HepG2 (cell line): ENCODE results near the gene SND1. TPM values are rescaled to one million over a fixed set of nuclear protein-coding genes. Genes with fewer than 3 reads are reported as not detected.

Experiments used
- ATAC-seq: fragments of 200-7000 bp; cut with Tn5 transposase; 3 replicates; pipeline ENCODE4 v1.9.1; 2020; ENCODE audit warnings: mild to moderate bottlenecking, moderate library complexity
- BruUV-seq: library from RNA; stranded (reverse); fragments of 400-500 nt; replicated peaks from 2 replicates; lab custom pipeline; 2021; lab: Mats Ljungman, UMichigan
- CTCF ChIA-PET: fragments of 300-600 bp; formaldehyde crosslinking; extraction: SDS; loops from one replicate; lab custom pipeline; 2021; ENCODE audit warnings: low total read pairs, inconsistent platforms, low intra/inter-chr PET ratio; lab: Yijun Ruan, JAX
- POLR2A ChIA-PET: fragments of 350-600 bp; sonication (Branson Sonifier 250); formaldehyde crosslinking; loops from one replicate; lab custom pipeline; 2020; ENCODE audit warnings: antibody characterized with exemption, inconsistent platforms; lab: Yijun Ruan, JAX
- DNase-seq: peaks from one replicate; pipeline ENCODE4 v3.0.0-alpha.2; 2015; ENCODE audit warnings: low spot score
- FAIRE-seq: peaks from 3 replicates; lab custom pipeline; 2011; peaks lifted over from hg19 to GRCh38; lab: Jason Lieb, UNC
- H2AFZ ChIP-seq: one replicate; pipeline ENCODE4 v1.6.1; 2011; ENCODE audit warnings: low read length, inconsistent platforms
- H3K27ac ChIP-seq: fragments of 300-600 bp; 3 replicates; pipeline ENCODE4 v1.8.0; 2011; ENCODE audit warnings: mixed run types, mild to moderate bottlenecking, mixed read lengths, low read length, inconsistent platforms; ENCODE audit not compliant: insufficient read depth; ENCODE audit errors: extremely low read length
- H3K27me3 ChIP-seq, 2 experiments: fragments of 200-600 bp in 1 of 2; 2 replicates in 1 of 2; 3 replicates in 1 of 2; pipeline versions ENCODE4 v1.6.0 to v1.8.0; 2011; ENCODE audit warnings: low read length in 2 of 2, mild to moderate bottlenecking in 2 of 2, moderate library complexity in 2 of 2, inconsistent platforms in 1 of 2; ENCODE audit not compliant: insufficient read depth in 2 of 2, control insufficient read depth in 1 of 2
- H3K36me3 ChIP-seq, 2 experiments: fragments of 200-600 bp in 1 of 2; replicated peaks in 1 of 2; 2 replicates in 1 of 2; 3 replicates in 1 of 2; pipeline versions ENCODE4 v1.5.1 to v1.8.0; 2011; ENCODE audit warnings: low read length in 2 of 2, inconsistent platforms in 1 of 2; ENCODE audit not compliant: insufficient read depth in 2 of 2, control insufficient read depth in 1 of 2
- H3K4me1 ChIP-seq: 2 replicates; pipeline ENCODE4 v1.5.1; 2012; ENCODE audit warnings: low read length, inconsistent platforms; ENCODE audit not compliant: insufficient read depth
- H3K4me2 ChIP-seq: 2 replicates; pipeline ENCODE4 v1.6.0; 2011; ENCODE audit warnings: low read depth, low read length, inconsistent platforms
- H3K4me3 ChIP-seq, 3 experiments: fragments of 200-600 bp in 1 of 3; sonication (generic), shearing (Covaris generic) in 1 of 3; replicated peaks in 1 of 3; 2 replicates each; pipeline ENCODE4 v1.5.1; 2011 to 2016; ENCODE audit warnings: low read length in 3 of 3, inconsistent platforms in 2 of 3, low read depth in 2 of 3, mild to moderate bottlenecking in 2 of 3, control low read depth in 1 of 3, mixed read lengths in 1 of 3; ENCODE audit not compliant: insufficient read depth in 1 of 3
- H3K79me2 ChIP-seq: one replicate; pipeline ENCODE4 v1.6.1; 2011; ENCODE audit warnings: low read length, inconsistent platforms; ENCODE audit not compliant: insufficient read depth
- H3K9ac ChIP-seq: 2 replicates; pipeline ENCODE4 v1.6.0; 2011; ENCODE audit warnings: mild to moderate bottlenecking, low read depth, low read length, inconsistent platforms; ENCODE audit not compliant: insufficient read depth
- H3K9me3 ChIP-seq: 2 replicates; pipeline ENCODE4 v1.5.1; 2012; ENCODE audit warnings: mild to moderate bottlenecking, low read length
- H4K20me1 ChIP-seq: 2 replicates; pipeline ENCODE4 v1.6.0; 2011; ENCODE audit warnings: inconsistent platforms, mild to moderate bottlenecking, low read length, moderate library complexity; ENCODE audit not compliant: insufficient read depth
- AGO2 ChIP-seq: fragments of 200-400 bp; formaldehyde crosslinking; optimal IDR thresholded peaks from 2 replicates; pipeline ENCODE3; 2017; ENCODE audit warnings: mild to moderate bottlenecking, low read depth, low read length, moderate library complexity
- NR2C2 ChIP-seq: sonication (generic); formaldehyde crosslinking; IDR thresholded peaks from 2 replicates; pipeline ENCODE4 v1.4.0; 2020; ENCODE audit warnings: missing genetic modification reagents, mild to moderate bottlenecking, moderate library complexity, borderline replicate concordance
- SAP130 ChIP-seq: IDR thresholded peaks from 2 replicates; pipeline ENCODE4 v1.6.1; 2016; ENCODE audit warnings: low read depth
- ZC3H4 ChIP-seq: sonication (generic); formaldehyde crosslinking; IDR thresholded peaks from 2 replicates; pipeline ENCODE4 v1.4.0; 2020; ENCODE audit warnings: missing genetic modification reagents, borderline replicate concordance
- WGBS: methylation state at CpG from one replicate; pipeline ENCODE4 v1.1.6; 2017; ENCODE audit warnings: low lambda C conversion rate; 5-methylcytosine and 5-hydroxymethylcytosine counted together
- in situ Hi-C: cut with HindIII; loops from 2 replicates; pipeline ENCODE4 v1.10.0; 2017; ENCODE audit warnings: low pct_unique_long_range_greater_than_20kb; ENCODE audit not compliant: extremely low pct_ligation_motif_present
- intact Hi-C: fragments of 100-400 bp; cut with micrococcal nuclease; formaldehyde crosslinking; loops from one replicate; pipeline ENCODE4 v1.10.0; 2022; ENCODE audit not compliant: unreplicated experiment
- polyA plus RNA-seq, 8 experiments: library from polyadenylated mRNA; depleted of rRNA in 3 of 8; stranded (reverse) in 7 of 8; unstranded in 1 of 8; fragments of >200 nt; fragmentation: Illumina TruSeq in 4 of 8; extraction: Trizol in 4 of 8; gene quantifications; 2 replicates each; pipeline versions ENCODE4 v1.2.1 to v1.2.3, GENCODE V29; 2011 to 2016; ENCODE audit warnings: low read depth in 4 of 8, missing spikeins in 1 of 8, mixed read lengths in 1 of 8; ENCODE audit not compliant: insufficient read depth in 1 of 8
- total RNA-seq, 5 experiments: library from RNA; depleted of rRNA; stranded (reverse); fragments of >200 nt; fragmentation: Illumina TruSeq; extraction: Trizol; gene quantifications; 2 replicates each; pipeline ENCODE4 v1.2.3, GENCODE V29; 2016; ENCODE audit warnings: low read depth in 1 of 5
- TF ChIP-seq, protein P1 (sequence below): sonication (generic); formaldehyde crosslinking; IDR thresholded peaks from 2 replicates; pipeline ENCODE4 v1.5.1; 2020; ENCODE audit warnings: mild to moderate bottlenecking, missing genetic modification reagents, moderate library complexity
- TF ChIP-seq, protein P2 (sequence below): fragments of 450-650 bp; IDR thresholded peaks from 2 replicates; pipeline ENCODE4 v1.6.1; 2017

SND1 gene
- total and polyA plus RNA-seq, 2 of the 13 experiments (the other 11 are each of a cell fraction or from before 2014, with no cell fraction given): 110 to 182 TPM

DNA sequence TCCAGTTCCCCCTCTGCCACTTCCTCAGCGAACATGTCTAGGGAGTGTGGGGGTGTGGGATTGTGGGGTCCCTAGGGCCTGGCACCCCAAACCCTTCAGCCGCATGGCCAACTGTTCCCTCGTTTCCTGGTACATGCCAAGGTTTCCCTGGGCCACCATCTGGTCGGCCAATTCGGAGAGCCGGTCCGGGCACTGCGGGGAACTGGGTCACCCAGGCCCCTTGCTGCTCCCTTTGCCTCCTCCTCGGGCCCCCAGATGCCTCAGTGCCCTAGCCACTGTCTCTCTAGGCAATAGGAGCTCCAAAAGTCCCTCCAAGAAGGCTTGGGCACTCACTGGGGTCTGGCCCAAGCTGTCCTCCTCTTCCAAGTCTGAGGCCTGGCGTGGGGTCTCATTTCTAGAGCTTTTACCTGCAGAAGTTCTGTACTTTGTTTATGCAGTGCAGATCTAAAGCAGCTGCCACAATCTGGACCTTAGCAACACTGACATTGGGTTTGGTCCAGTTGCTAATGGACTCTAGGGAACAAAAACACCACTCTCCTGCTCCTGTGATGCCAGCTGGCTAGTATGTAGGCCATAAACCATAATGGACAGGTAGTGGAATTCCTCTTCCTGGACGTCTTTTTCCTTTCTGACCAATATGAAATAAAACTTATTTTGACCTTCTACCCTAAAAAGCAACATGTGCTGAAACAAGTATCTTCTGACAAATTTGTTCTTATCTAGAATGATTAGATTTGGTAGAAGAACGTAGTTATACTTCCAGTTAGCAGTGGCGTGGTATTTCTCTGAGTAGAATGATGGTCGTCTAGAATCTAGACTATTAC, 206.3 kb downstream of the SND1 start:
- Histone ChIP-seq H3K27ac (no peak overlapping the region), H3K9me3 (no peaks in the 10 kb centered on the region), H3K36me3 (peaks cover 7 to 44% of the 10 kb centered on the region in 2 experiments; a peak in 4 of 5 replicates), H3K9ac (no peak overlapping the region), H4K20me1 (no peaks in the 10 kb centered on the region), H3K4me2 (no peak overlapping the region), H3K27me3 (no peaks in the 10 kb centered on the region), H3K4me1 (no peaks in the 10 kb centered on the region), H3K79me2 (peaks cover 2% of the 10 kb centered on the region), H3K4me3 (no peak overlapping the region), H2AFZ (no peak overlapping the region)
- ATAC-seq (no peak), DNase-seq (no peak), FAIRE-seq (no peak)
- BruUV-seq: no TSS peak
- ChIA-PET POLR2A (no interaction called here), CTCF (no interaction called here)
- in situ Hi-C loops (no loop called here), intact Hi-C loops (no loop called here)
- over 99% methylated on average over 12 of the region's 14 CpGs for WGBS
- TF ChIP-seq ZC3H4 (CRISPR knock-in tag) (no peak), NR2C2 (CRISPR knock-in tag) (no peak), AGO2 (peak; percentile 46), SAP130 (no peak)
- TF ChIP-seq, protein P1, sequence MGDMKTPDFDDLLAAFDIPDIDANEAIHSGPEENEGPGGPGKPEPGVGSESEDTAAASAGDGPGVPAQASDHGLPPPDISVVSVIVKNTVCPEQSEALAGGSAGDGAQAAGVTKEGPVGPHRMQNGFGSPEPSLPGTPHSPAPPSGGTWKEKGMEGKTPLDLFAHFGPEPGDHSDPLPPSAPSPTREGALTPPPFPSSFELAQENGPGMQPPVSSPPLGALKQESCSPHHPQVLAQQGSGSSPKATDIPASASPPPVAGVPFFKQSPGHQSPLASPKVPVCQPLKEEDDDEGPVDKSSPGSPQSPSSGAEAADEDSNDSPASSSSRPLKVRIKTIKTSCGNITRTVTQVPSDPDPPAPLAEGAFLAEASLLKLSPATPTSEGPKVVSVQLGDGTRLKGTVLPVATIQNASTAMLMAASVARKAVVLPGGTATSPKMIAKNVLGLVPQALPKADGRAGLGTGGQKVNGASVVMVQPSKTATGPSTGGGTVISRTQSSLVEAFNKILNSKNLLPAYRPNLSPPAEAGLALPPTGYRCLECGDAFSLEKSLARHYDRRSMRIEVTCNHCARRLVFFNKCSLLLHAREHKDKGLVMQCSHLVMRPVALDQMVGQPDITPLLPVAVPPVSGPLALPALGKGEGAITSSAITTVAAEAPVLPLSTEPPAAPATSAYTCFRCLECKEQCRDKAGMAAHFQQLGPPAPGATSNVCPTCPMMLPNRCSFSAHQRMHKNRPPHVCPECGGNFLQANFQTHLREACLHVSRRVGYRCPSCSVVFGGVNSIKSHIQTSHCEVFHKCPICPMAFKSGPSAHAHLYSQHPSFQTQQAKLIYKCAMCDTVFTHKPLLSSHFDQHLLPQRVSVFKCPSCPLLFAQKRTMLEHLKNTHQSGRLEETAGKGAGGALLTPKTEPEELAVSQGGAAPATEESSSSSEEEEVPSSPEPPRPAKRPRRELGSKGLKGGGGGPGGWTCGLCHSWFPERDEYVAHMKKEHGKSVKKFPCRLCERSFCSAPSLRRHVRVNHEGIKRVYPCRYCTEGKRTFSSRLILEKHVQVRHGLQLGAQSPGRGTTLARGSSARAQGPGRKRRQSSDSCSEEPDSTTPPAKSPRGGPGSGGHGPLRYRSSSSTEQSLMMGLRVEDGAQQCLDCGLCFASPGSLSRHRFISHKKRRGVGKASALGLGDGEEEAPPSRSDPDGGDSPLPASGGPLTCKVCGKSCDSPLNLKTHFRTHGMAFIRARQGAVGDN: no peak
- TF ChIP-seq, protein P2, sequence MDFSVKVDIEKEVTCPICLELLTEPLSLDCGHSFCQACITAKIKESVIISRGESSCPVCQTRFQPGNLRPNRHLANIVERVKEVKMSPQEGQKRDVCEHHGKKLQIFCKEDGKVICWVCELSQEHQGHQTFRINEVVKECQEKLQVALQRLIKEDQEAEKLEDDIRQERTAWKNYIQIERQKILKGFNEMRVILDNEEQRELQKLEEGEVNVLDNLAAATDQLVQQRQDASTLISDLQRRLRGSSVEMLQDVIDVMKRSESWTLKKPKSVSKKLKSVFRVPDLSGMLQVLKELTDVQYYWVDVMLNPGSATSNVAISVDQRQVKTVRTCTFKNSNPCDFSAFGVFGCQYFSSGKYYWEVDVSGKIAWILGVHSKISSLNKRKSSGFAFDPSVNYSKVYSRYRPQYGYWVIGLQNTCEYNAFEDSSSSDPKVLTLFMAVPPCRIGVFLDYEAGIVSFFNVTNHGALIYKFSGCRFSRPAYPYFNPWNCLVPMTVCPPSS: no peak
